NCI-H187 treated with DMSO at 0.1 percent for 48 hours (cell line): ENCODE measurements around the gene GPR173.

Experiments
- DNase-seq: peaks from one replicate; lab custom pipeline; 2025; lab: John Stamatoyannopoulos, UW

GPR173 gene

DNA sequence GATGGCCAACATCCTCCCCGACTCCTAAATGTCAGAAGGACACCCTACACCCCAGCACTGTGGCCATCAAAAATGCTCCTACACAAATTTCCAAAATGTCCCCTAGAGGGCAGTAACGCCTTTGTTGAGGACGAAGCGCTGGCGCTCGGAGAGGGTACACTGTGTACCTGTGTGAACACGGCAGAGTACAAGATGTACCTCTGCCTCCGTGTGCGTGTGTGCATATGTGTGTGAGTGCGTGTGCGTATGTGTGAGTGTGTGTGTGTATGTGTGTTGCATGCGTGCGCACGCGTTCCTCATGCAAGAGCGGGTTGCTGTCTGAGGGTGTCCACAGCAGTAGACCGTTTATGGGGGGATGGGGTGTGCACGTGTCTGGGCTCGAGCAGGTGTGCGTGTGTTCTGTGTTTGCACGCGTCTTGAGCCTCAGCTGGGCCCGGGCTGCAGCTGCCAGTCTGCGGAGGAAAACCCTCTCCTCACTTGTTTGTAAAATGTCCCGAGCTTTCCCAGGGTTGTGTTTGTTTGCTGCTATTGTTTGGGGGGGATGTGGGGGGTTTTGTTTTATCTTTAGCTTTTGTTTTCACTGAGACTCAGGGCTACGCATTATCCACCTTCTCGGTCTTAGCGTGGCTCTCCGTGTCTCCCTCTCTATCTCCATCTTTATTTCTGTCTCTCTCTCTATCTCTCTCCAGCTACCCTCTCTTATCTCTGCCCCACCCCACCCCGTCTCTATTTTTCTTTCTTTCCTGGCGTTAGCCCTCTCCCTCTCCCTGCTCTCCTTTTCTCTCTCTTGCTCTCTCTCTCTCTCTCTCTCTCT lies 23.2 kb downstream of the GPR173 start:
- DNase-seq, result no peak

DNA sequence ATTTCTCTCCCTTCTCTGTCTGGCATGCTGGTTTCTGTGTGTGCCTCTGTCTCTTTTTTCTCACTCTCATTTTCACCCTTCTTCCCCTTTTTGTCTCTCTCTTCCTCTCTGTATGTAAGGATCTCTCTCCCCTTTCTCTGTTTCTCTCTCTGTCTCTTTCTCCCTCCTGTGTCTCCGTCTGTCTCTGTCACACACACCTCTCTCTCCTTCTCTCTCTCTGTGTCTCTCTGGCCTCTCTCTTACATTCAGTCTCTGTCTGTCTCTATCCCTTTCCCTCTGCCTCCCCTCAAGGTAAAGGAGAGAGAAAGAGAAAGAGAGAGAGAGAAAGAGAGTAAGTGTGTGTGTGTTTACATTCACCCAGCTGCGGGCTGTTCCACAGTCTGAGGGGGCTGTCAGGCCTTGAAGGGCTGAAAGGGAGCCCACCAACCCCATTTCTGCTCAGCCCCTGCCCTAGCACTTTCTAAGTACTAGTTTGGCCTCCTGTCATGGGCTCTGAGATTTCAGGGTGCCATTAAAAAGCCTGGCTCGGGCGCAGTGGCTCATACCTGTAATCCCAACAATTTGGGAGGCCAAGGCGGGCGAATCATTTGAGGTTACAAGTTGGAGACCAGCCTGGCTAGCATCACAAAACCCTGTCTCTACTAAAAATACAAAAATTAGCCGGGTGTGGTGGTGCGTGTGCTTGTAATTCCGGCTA lies 24.0 kb downstream of the GPR173 start:
- DNase-seq, result no peak

DNA sequence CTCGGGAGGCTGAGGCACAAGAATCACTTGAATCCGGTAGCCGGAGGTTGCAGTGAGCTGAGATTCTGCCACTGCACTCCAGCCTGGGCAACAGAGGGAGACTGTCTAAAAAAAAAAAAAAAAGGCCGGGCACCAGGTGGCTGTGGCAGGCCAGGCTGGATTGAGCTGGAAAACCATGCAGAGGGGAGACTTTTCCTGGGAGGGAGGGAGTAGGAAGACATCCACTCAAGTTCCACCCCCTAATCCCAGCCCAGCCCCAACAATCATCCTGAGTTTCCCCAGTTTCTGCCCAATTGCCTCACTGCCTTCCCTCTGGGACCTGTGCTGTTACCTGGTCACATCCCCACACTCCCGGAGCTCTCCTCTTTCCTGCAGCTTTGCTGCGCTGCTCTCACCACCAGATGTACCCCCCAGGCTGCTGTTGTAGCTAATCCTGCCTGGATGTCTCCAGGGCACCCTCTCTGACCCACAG lies 24.6 kb downstream of the GPR173 start:
- no peak for DNase-seq

DNA sequence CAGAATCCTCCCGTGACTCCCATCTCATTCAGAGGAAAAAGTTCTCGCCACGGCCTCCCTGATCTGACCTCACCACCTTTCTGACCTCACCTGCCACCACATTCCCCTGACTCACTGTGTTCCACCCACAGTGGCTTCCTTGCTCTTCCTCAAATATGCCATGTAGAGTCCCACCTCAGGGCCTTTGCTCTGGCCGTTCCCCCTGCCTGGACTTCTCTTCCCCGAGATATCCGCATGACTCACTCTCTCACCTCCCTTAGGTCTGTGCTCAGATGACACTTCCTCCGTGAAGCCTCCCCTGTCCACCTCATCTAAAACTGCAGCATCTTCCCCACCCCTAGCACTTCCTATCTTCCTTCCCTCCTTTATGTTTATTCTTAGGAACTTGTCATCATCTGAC lies 26.4 kb downstream of the GPR173 start:
- no peak for DNase-seq

DNA sequence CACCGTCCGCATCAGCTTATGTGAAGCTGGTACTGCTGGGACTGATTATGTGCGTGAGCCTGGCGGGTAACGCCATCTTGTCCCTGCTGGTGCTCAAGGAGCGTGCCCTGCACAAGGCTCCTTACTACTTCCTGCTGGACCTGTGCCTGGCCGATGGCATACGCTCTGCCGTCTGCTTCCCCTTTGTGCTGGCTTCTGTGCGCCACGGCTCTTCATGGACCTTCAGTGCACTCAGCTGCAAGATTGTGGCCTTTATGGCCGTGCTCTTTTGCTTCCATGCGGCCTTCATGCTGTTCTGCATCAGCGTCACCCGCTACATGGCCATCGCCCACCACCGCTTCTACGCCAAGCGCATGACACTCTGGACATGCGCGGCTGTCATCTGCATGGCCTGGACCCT lies 28.1 kb downstream of the GPR173 start:
- DNase-seq, result no peak

DNA sequence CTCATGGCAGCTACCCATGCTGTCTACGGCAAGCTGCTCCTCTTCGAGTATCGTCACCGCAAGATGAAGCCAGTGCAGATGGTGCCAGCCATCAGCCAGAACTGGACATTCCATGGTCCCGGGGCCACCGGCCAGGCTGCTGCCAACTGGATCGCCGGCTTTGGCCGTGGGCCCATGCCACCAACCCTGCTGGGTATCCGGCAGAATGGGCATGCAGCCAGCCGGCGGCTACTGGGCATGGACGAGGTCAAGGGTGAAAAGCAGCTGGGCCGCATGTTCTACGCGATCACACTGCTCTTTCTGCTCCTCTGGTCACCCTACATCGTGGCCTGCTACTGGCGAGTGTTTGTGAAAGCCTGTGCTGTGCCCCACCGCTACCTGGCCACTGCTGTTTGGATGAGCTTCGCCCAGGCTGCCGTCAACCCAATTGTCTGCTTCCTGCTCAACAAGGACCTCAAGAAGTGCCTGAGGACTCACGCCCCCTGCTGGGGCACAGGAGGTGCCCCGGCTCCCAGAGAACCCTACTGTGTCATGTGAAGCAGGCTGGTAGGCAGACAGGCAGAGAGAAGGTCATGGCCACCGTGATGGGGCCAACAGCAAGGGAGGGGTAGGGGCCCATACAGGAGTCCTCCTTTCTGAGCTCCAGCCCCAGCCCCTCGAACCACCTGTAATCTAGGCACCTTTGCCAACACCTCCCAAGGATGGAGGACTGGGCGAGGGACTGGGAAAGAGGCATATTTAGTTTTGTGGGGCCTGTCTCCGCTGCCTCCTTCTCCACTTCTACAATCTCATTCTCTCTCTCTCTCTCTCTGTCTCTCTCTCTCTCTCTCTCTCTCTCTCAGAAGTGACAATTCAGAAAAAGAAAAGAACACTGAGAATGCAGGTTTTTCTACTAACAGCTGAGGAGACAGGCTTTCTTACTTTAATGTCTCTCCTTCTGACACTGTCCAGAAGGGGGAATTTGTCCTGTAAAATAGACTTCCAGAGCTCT lies 28.9 kb downstream of the GPR173 start:
- no peak for DNase-seq

DNA sequence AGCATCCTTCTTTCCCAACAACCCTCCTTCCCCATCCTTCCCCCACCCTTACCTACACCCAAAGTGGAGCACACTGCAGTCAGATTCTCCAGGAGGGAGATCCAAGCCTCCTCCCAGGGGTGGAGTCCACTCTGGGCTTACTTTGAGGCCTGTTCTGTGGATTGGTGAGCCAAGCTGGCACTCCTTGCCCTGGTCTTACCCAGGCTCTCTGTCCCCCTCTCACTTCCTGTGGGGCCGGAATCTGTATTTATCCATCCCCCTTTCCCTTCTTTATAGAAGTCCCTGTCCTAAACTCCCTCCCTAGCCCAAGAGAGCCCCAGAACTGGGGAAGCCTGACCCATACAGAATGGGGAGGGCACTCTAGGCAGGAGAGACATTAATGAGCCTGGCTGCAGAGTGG lies 30.4 kb downstream of the GPR173 start:
- no peak for DNase-seq

DNA sequence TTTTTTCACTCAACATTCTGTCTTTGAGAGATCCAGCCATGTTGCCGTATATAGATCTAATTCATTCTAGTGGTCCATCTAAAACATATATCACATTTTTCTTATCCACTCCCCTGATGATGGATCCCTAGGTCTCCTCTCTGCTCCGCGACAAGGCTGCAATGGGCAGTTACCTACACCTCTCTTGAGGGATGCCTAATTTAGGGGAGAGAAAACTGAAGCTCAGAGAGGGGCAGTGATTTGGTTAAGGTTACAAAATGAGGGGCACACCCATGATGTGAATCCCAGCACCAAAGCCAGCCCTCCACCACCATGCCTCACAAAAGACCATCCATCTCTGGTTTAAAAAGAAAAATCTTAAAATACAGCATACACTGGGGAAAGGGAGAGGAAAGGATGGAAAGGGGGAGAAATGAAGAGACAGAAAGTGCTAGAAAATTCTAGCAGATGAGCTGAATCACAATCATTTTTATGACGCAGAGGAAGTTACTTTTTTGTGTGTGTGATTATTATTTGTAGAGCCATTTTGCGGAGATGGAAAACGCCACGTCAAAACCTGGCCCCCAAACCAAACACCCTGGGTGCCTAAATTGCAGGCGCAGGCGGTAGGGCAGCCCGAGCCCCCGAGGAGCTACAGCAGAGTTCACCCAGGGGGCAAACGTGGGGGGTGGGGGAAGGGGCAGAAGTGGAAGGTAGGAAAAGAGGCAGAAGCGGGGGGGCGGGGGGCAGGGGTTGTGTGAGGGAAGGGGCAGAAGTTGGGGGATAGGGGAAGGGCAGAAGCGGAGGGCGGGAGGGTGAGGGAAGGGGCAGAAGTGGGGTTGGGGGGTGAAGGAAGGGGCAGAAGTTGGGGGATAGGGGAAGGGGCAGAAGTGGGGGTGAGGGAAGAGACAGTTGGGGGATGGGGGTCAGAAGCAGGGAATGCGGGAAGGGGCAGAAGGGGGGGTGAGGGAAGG lies 32.3 kb downstream of the GPR173 start:
- DNase-seq, result no peak

DNA sequence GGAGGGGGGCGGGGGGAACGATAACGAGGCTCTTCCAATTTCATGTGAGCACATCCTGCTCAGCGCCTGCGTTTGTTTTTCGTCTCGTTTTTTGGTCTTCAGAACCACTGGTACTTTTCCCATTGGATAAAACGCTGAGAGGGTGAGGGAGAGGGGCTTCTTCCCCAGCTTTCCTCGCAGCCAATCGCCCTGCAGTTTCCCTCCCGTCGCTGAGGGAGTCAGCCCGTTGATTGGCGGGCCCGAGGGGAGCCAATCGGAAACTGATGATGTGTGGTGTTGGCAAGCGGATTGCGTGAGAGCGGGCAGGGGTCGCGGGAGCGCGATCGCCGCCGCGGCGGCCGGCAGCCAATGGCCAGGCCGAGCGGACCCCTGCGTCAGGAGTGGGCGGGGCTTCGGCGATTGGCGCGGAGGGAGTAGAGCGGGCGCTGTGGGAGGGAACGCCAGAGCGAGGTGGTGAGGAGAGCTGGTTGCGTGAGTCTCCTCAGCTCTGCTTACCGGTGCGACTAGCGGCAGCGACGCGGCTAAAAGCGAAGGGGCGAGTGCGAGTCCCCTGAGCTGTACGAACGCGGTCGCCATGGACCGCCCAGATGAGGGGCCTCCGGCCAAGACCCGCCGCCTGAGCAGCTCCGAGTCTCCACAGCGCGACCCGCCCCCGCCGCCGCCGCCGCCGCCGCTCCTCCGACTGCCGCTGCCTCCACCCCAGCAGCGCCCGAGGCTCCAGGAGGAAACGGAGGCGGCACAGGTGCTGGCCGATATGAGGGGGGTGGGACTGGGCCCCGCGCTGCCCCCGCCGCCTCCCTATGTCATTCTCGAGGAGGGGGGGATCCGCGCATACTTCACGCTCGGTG lies 33.6 kb downstream of the GPR173 start, which contains the start of gene TSPYL2:
TSS of gene TSPYL2 (plus strand) at position 443 of the 848 bp plus-strand sequence. CDS start at position 575, 132 bp downstream.
- DNase-seq, result peak; percentile 6

DNA sequence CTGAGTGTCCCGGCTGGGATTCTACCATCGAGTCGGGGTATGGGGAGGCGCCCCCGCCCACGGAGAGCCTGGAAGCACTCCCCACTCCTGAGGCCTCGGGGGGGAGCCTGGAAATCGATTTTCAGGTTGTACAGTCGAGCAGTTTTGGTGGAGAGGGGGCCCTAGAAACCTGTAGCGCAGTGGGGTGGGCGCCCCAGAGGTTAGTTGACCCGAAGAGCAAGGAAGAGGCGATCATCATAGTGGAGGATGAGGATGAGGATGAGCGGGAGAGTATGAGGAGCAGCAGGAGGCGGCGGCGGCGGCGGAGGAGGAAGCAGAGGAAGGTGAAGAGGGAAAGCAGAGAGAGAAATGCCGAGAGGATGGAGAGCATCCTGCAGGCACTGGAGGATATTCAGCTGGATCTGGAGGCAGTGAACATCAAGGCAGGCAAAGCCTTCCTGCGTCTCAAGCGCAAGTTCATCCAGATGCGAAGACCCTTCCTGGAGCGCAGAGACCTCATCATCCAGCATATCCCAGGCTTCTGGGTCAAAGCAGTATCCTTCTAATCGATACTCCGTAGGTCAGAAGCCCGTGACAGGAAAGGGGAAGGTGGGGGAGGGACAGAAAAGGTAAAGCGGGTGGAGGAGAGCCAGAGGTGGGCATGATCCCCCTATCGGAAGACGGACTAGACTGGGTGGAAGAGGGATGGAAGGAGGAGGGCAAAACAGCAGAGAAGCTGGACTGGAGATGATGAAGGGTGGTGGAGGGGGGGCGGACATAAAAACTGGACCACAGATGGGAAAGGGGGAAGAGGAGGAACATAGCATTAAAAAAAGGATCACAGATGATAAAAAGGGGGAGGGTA lies 34.4 kb downstream of the GPR173 start:
- no peak for DNase-seq

DNA sequence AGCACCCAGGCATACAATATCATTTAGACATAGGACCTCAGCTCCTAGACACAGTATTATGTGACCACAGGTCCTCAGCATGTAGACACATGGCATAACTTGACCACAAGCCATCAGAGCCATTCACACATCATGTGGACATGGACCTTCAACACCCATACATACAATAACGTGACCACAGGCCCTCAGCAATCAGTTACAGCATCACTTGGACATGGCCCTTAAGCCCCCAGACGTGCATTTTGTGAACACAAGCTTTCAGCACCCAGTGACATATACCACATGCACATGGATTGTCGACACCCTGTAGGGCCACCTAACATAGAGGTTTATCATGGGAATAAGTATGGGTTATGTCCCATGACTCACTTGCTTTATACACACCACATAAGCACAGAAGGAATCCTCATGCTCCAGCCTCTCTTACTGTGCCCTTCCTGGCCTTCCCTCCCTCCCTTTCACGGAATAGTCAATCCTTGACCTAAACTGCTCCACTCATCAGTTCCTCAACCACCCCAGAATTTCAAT lies 35.5 kb downstream of the GPR173 start:
- DNase-seq, result no peak

DNA sequence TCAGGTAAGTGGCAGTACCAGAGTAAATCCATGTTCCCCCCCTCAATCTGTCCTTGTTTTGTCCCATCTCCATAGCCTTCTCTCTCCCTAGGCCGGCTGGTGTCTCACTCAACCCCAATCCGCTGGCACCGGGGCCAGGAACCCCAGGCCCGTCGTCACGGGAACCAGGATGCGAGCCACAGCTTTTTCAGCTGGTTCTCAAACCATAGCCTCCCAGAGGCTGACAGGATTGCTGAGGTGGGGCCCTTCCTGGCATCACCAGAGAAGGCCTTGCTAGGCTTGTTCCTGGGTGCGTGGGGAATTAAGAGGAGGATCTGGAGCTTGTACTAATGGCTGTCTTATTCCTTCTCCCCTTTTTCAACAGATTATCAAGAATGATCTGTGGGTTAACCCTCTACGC lies 36.3 kb downstream of the GPR173 start:
- no peak for DNase-seq

DNA sequence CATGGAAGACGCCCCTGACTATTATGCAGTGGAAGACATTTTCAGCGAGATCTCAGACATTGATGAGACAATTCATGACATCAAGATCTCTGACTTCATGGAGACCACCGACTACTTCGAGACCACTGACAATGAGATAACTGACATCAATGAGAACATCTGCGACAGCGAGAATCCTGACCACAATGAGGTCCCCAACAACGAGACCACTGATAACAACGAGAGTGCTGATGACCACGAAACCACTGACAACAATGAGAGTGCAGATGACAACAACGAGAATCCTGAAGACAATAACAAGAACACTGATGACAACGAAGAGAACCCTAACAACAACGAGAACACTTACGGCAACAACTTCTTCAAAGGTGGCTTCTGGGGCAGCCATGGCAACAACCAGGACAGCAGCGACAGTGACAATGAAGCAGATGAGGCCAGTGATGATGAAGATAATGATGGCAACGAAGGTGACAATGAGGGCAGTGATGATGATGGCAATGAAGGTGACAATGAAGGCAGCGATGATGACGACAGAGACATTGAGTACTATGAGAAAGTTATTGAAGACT lies 37.2 kb downstream of the GPR173 start:
- DNase-seq, result no peak

DNA sequence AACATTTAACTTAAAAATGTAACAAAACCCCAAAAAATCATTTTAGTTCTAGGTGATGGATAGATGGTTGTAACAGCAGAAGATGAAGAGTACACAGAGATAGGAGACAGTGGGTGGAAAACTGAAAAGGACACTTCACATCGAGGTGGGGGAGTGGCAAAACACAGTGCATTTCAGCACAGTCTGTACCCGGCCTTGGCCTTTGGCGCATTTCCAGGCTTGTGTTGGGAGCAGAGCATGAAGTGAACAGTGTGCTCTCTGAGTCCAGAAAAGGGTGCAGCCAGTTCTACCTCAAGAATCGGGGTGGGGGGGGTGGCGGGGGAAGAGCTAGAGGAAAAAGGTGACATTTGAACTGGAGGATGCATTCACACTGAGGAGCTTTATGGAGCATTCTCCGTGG lies 37.9 kb downstream of the GPR173 start:
- no peak for DNase-seq

DNA sequence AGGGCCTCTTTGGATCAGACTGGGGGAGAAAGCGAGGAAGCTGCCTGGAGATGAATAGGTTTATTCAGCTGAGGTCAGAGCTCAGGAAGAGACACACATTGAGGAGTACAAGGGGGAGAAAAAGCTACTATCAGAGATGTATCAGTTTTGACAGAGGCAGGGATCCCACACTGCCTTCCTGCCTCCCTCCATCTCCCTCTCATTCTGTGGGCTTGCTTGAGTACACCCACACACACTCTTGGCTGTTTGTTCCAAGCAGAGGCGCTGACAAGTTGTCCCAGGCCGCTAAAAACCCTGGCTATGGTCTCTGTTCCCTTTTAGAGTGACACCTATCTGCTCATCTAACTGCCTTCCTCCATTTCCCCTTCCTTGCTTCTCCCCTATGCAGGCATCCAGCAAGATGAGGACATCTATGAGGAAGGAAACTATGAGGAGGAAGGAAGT lies 38.8 kb downstream of the GPR173 start:
- no peak for DNase-seq

DNA sequence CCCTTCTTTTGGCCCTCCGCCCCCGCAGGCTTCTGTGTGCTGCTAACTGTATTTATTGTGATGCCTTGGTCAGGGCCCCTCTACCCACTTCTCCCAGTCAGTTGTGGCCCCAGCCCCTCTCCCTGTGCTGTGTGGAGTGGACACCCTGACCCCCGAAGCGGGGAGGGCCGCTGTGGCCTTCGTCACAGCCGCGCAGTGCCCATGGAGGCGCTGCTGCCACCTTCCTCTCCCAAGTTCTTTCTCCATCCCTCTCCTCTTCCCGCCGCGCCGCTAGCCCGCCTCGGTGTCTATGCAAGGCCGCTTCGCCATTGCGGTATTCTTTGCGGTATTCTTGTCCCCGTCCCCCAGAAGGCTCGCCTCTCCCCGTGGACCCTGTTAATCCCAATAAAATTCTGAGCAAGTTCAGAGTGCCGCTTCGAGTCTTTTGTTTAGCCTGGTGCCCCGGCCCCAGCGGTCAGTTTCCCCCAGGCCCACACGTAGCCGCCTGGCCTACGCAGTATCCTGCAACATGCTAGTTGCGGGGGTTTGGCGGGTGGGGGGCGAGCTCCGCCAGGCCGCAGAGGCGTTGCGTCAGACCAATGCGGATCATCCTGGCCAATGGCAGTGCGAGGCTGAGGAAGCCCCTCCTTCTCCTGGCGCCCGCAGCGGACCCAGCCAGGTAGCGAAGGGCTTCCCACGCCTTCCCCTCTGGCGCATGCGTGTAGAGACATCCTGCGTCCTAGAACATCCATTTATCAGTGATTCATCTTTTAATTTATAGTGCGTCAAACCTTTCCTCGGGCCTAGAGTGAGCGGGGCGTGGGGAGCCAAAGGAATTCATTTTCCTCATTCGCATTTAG lies 39.8 kb downstream of the GPR173 start:
- peak; percentile 6 for DNase-seq

DNA sequence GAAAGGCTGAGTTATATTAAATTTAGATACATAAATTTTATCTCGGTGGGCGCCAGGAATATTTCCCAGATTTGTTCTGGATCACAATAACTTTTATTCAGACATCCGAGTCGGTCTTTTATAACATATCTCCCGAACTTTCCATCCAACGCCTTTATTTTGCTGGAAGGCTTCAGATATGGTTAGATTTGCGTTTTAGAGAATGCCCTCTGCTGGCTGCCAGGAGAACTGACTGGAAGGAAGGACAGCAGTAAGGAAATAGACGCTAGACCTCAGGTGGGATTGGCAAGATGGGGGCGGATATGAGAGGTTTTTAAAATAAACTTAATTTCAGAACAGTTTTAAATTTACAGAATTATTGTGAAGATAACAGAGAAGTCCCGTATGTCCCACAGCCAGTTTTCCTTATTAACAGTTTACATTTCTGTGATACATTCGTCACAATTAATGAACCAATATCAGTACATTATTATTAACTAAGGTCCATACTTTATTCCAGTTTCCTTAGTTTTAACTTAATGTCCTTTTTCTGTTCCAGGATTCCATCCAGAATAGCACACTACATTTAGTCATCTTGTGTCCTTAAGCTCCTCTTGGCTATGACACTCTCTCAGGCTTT lies 40.7 kb downstream of the GPR173 start:
- peak; percentile 24 for DNase-seq
